ENCODE measurements around the gene CIB4. TPM values are rescaled to one million over a fixed set of nuclear protein-coding genes. Genes with fewer than 3 reads are reported as not detected.

CIB4 gene
- total RNA-seq, 1 experiment from 2014 or later: not detected

DNA sequence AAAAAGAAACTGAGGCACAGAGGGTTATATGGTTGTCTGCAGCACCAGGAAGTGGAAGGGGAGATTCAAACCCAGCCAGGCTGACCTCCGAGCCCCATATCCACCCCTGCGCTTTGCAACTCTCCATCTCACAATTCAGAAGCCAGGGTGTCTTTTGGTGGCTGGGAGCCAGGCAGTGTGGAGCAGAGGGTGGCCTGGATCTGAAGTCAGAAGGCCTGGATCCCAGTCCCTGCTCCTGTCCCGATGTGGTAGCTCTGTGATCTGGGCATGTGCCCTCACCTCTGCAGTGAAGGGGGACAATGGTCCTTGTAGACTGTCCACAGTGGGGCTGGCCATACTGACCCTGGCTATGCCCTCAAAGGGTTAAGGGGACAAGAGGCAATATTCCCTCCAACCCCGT, 57.0 kb downstream of the CIB4 start:
- H3K4me3 ChIP-seq (ENCODE audit: low read depth, low read length, poor library complexity, severe bottlenecking): no peak overlapping the region
- BruUV-seq (replicated peaks): no TSS peak
- no peak for TF ChIP-seq EZH2 (IDR thresholded peaks at IDR 0.05; ENCODE audit: borderline replicate concordance, low read depth, low read length, poor library complexity, severe bottlenecking)
- TF ChIP-seq, protein P1, sequence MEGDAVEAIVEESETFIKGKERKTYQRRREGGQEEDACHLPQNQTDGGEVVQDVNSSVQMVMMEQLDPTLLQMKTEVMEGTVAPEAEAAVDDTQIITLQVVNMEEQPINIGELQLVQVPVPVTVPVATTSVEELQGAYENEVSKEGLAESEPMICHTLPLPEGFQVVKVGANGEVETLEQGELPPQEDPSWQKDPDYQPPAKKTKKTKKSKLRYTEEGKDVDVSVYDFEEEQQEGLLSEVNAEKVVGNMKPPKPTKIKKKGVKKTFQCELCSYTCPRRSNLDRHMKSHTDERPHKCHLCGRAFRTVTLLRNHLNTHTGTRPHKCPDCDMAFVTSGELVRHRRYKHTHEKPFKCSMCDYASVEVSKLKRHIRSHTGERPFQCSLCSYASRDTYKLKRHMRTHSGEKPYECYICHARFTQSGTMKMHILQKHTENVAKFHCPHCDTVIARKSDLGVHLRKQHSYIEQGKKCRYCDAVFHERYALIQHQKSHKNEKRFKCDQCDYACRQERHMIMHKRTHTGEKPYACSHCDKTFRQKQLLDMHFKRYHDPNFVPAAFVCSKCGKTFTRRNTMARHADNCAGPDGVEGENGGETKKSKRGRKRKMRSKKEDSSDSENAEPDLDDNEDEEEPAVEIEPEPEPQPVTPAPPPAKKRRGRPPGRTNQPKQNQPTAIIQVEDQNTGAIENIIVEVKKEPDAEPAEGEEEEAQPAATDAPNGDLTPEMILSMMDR (conservative IDR thresholded peaks at IDR 0.05; ENCODE audit: low read depth, low read length): no peak
- ChIA-PET POLR2A (ENCODE audit: low non-redundant PET) (no interaction called here), CTCF (no interaction called here)
- intact Hi-C loops (cut with micrococcal nuclease; ENCODE audit: unreplicated experiment): no loop called here
- no peaks in the 10 kb centered on the region for H3K36me3 ChIP-seq (ENCODE audit: insufficient read depth, low read length, poor library complexity, severe bottlenecking)
- H3K9me3 ChIP-seq (ENCODE audit: low read depth, low read length, poor library complexity, severe bottlenecking): no peaks in the 10 kb centered on the region
- H3K27me3 ChIP-seq (replicated peaks; ENCODE audit: insufficient read depth, low read depth, low read length, poor library complexity): peaks cover 11% of the 10 kb centered on the region
- no peaks in the 10 kb centered on the region for H3K4me1 ChIP-seq (ENCODE audit: insufficient read depth, low read length, poor library complexity, severe bottlenecking)
- no peak for DNase-seq (ENCODE audit: low spot score)
- H3K27ac ChIP-seq (ENCODE audit: low read depth, low read length, poor library complexity, severe bottlenecking): no peak overlapping the region

DNA sequence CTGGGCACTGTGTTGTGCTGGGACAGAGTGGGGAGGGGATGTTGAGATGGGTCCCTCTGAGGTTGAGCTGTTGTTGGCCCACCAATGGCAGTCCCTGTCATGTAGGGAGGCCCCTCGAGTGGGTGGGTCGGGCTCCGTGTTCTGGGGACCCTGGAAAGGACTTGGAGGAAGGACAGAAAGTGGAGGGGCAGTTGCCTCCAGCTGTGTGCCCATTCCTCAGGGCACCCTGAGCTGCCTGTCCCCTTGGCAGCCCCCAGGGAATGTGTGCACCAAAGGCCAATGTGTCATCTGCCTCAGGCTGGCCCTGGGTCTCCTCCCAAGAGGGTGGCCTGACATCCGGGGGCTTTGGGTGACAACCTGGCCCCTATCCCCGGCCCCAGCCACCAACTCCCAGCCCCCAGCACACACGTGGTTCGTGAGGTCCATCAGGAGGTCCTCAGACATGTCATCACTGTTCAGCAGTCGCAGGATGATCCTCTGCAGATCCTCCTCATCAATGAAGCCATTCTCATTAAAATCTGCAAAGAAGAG, 57.7 kb downstream of the CIB4 start:
- TF ChIP-seq EZH2 (IDR thresholded peaks at IDR 0.05; ENCODE audit: borderline replicate concordance, low read depth, low read length, poor library complexity, severe bottlenecking): no peak
- TF ChIP-seq, protein P1 (conservative IDR thresholded peaks at IDR 0.05; ENCODE audit: low read depth, low read length): no peak
- Histone ChIP-seq H3K4me3 (ENCODE audit: low read depth, low read length, poor library complexity, severe bottlenecking) (no peak overlapping the region), H3K27ac (ENCODE audit: low read depth, low read length, poor library complexity, severe bottlenecking) (no peak overlapping the region), H3K36me3 (ENCODE audit: insufficient read depth, low read length, poor library complexity, severe bottlenecking) (no peaks in the 10 kb centered on the region), H3K27me3 (replicated peaks; ENCODE audit: insufficient read depth, low read depth, low read length, poor library complexity) (peaks cover 8% of the 10 kb centered on the region), H3K4me1 (ENCODE audit: insufficient read depth, low read length, poor library complexity, severe bottlenecking) (no peaks in the 10 kb centered on the region), H3K9me3 (ENCODE audit: low read depth, low read length, poor library complexity, severe bottlenecking) (no peaks in the 10 kb centered on the region)
- intact Hi-C loops (cut with micrococcal nuclease; ENCODE audit: unreplicated experiment): no loop called here
- no peak for DNase-seq (ENCODE audit: low spot score)
- no TSS peak for BruUV-seq (replicated peaks)
- ChIA-PET CTCF (no interaction called here), POLR2A (ENCODE audit: low non-redundant PET) (no interaction called here)

DNA sequence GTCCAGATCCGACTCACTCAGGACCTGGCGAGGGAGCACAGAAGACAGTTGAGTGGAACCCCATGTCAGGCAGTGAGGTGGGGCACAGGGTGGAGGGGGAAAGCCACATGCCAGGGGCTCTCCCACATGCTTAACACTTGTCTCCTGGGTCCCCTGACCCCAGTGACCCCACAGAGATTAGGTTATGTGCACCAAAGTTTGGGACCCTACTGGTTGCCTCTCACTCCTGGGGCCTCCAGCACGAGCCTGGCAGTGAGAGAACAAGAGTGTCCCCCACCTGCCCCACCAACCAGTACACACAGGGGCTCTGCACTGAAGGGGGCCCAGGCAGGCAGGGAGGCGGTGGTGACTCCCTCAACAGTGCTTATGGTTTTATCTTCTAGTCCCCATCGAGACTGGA, 58.3 kb downstream of the CIB4 start:
- peaks cover 3% of the 10 kb centered on the region for H3K27me3 ChIP-seq (replicated peaks; ENCODE audit: insufficient read depth, low read depth, low read length, poor library complexity)
- TF ChIP-seq, protein P1 (conservative IDR thresholded peaks at IDR 0.05; ENCODE audit: low read depth, low read length): no peak
- TF ChIP-seq EZH2 (IDR thresholded peaks at IDR 0.05; ENCODE audit: borderline replicate concordance, low read depth, low read length, poor library complexity, severe bottlenecking): no peak
- intact Hi-C loops (cut with micrococcal nuclease; ENCODE audit: unreplicated experiment): no loop called here
- ChIA-PET POLR2A (ENCODE audit: low non-redundant PET) (no interaction called here), CTCF (no interaction called here)
- DNase-seq (ENCODE audit: low spot score): no peak
- no peaks in the 10 kb centered on the region for H3K4me1 ChIP-seq (ENCODE audit: insufficient read depth, low read length, poor library complexity, severe bottlenecking)
- BruUV-seq (replicated peaks): no TSS peak
- no peak overlapping the region for H3K27ac ChIP-seq (ENCODE audit: low read depth, low read length, poor library complexity, severe bottlenecking)
- H3K9me3 ChIP-seq (ENCODE audit: low read depth, low read length, poor library complexity, severe bottlenecking): no peaks in the 10 kb centered on the region
- H3K36me3 ChIP-seq (ENCODE audit: insufficient read depth, low read length, poor library complexity, severe bottlenecking): no peaks in the 10 kb centered on the region
- H3K4me3 ChIP-seq (ENCODE audit: low read depth, low read length, poor library complexity, severe bottlenecking): no peak overlapping the region
